Measurements from ENCODE around the gene TRPM8.

TRPM8 gene

GRCh38 chr2:233976690-233977294, 59.6 kb downstream of the TRPM8 start:
- DNase-seq, result peak; percentile 30

- no peak for DNase-seq
These were observed 60.2 kb downstream of the TRPM8 start for GRCh38 chr2:233977296-233977837.

- DNase-seq, result no peak
These were observed 62.6 kb downstream of the TRPM8 start for GRCh38 chr2:233979748-233980147.

- no peak for DNase-seq
These were observed 63.9 kb downstream of the TRPM8 start for GRCh38 chr2:233980955-233981561.

- no peak for DNase-seq
These were observed 64.6 kb downstream of the TRPM8 start for GRCh38 chr2:233981574-233982420.

- no peak for DNase-seq
These were observed 65.4 kb downstream of the TRPM8 start for GRCh38 chr2:233982421-233983121.

GRCh38 chr2:233983445-233983844, 66.3 kb downstream of the TRPM8 start:
- no peak for DNase-seq

- no peak for DNase-seq
These were observed 71.4 kb downstream of the TRPM8 start for GRCh38 chr2:233988581-233988980.

- DNase-seq, result no peak
These were observed 72.2 kb downstream of the TRPM8 start for GRCh38 chr2:233989221-233989858.

GRCh38 chr2:233990261-233990798, 73.2 kb downstream of the TRPM8 start:
- no peak for DNase-seq

GRCh38 chr2:233991196-233991595, 74.0 kb downstream of the TRPM8 start:
- no peak for DNase-seq

- DNase-seq, result no peak
These were observed 75.5 kb downstream of the TRPM8 start for GRCh38 chr2:233992513-233993217.

- no peak for DNase-seq
These were observed 76.3 kb downstream of the TRPM8 start for GRCh38 chr2:233993461-233993860.

- DNase-seq, result no peak
These were observed 77.0 kb downstream of the TRPM8 start for GRCh38 chr2:233994151-233994550.

GRCh38 chr2:233996000-233996399, 78.8 kb downstream of the TRPM8 start:
- DNase-seq, result no peak

GRCh38 chr2:233996461-233996860, 79.3 kb downstream of the TRPM8 start:
- no peak for DNase-seq

- no peak for DNase-seq
These were observed 80.5 kb downstream of the TRPM8 start for GRCh38 chr2:233997707-233998106.

- no peak for DNase-seq
These were observed 82.0 kb downstream of the TRPM8 start for GRCh38 chr2:233999182-233999581.

GRCh38 chr2:234001380-234002160, 84.4 kb downstream of the TRPM8 start:
- DNase-seq, result no peak

GRCh38 chr2:234002281-234002680, 85.1 kb downstream of the TRPM8 start:
- DNase-seq, result no peak

All from hematopoietic multipotent progenitor cell treated with erythropoietin and hydrocortisone succinate and interleukin-3 and kit ligand, for 6 days (in vitro differentiated cells).